Right ventricle myocardium inferior (tissue), 1 donor: ENCODE measurements around the gene WTAP. TPM values are rescaled to one million over a fixed set of nuclear protein-coding genes. Genes with fewer than 3 reads are reported as not detected.
"Not testable (repeated sequence)": the region's sequence is repeated elsewhere in the genome, so short reads cannot be mapped to it uniquely, and the experiment has no call there.

ENCODE experiments used
- ATAC-seq: fragments of 200-7000 bp; cut with Tn5 transposase; one replicate; pipeline ENCODE4 v1.9.1; 2020; ENCODE audit warnings: mild to moderate bottlenecking, moderate library complexity
- DNase-seq: peaks from one replicate; pipeline ENCODE4 v3.0.0; 2021; ENCODE audit errors: missing footprints
- intact Hi-C: fragments of 100-400 bp; cut with DNase I; formaldehyde crosslinking; loops from one replicate; pipeline ENCODE4 v1.11.0; 2022
- total RNA-seq: library from RNA; stranded (reverse); fragmentation: NEBNext Ultra II Directional; extraction: Animal tissue kit (Norgen Biotek cat#: 25700); gene quantifications from one replicate; pipeline ENCODE4 v1.2.1, GENCODE V29; 2021
- donor health status: DM: no; HTN: yes; CAD: no; lungs with severe emphysema.

The WTAP gene
- total RNA-seq, 1 donor from 2014 or later = 45.9 TPM

DNA sequence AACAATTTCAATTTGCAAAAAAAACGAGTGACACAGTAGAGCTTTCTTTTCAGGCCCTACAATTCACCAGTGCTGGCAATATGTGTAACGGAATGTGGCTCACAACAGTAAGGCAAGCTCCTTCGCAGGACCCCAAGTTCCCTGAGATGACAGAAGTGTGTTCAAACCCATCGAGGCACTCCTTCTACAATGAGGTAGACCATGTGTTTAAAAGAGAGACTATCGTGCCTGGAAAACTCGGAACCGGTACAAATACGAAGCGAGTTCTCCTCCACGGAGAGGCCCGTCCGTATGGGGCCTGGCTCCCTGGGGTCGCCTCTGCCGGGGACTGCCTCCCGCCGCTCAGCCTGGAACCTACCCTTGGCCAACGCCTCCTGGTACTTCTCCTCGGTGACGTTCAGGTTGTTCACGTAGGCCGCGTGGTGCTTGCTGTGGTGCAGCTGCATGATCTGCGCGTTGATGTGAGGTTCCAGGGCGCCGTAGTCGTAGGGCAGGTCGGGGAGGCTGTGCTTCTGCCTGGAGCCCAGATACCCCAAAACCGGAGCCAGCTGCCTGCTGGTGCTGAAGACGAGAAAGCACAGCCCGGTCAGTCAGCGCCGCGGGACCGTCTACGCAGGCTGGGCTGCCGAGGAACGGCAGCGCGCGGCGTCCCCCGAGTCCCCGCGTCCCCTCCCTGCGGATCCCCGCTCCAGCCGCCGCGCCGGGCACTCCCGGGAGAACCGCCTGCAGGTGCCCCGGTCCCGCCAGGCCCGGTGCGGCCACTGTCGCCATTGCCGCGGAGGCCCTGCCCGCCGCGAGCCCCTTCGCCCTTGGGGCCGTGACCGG lies 34.8 kb upstream of the WTAP start:
- DNase-seq (peak; percentile 83), ATAC-seq (peak; percentile 23)
- intact Hi-C loops = loop anchor here (1.0 to 10.0 kb wide), 5 partner anchors 24 to 252 kb away; partner anchors contain the start of genes ACAT2 and WTAP

GRCh38 chr6:159693128-159693893 lies 34.0 kb upstream of the WTAP start, which contains the start of gene SOD2:
Gene SOD2 (minus strand): TSS chr6:159693241. CDS start chr6:159693167, 74 bp downstream.
- intact Hi-C loops = loop anchor here (1.0 to 10.0 kb wide), 5 partner anchors 23 to 251 kb away; partner anchors contain the start of genes ACAT2 and WTAP
- ATAC-seq (peak; percentile 88), DNase-seq (peak; percentile 94)

DNA sequence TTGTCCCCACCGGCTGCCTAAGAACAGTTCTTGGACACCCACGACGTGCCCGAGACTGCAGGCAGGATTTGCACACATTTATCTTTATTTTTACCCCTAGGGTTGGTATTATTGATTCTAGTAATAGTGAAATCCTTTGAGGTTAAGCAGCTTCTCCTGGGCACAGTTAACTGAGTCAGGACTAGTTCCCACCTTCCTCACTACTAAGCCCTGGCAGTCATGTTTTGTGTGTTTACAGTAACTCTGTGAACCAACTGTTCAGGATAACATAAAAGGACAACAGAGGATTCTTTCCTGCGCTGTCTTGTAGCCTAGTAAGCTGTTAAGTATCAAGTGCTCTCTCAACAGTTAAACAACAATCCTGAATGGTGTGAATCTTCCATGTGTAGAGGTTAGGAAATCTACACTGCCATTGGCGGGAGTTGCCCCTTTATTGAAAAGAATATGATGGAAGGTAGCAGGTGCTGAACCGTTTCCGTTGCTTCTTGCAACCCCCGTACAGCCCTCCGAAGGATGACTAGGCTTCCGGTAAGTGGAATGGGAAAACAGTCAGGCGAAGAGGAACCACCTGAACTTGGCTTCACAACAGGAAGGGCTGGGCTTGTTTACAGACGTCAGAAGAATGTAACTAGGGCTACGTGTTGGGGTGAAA lies 33.3 kb upstream of the WTAP start:
- DNase-seq = no peak
- ATAC-seq = peak; percentile 5
- intact Hi-C loops = loop anchor here (1.0 to 10.0 kb wide), 6 partner anchors 23 to 251 kb away; partner anchors contain the start of genes ACAT2, MRPL18 and WTAP

DNA sequence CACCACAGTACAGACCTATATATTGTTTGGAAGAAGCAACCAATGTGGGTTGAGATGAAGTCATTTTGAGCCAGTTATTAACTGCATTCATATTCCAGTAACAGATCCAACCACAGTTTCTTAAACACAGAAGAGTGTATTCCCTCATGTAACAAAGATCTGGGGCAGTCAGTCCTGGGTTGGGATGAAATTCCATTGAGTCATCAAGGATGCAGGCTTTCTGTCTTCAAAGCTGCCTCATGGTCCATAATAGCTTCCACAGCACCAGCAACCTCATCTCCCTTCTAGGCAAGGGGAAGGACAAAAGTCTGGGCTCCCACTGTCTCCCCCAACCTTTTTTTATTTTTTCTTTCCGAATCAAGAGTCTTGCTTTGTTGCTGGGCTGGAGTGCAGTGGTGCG lies 31.3 kb upstream of the WTAP start:
- ATAC-seq (no peak), DNase-seq (no peak)
- intact Hi-C loops = loop anchor here (10.0 kb wide), 1 partner anchor 249 kb away; no protein-coding TSS in a partner anchor

DNA sequence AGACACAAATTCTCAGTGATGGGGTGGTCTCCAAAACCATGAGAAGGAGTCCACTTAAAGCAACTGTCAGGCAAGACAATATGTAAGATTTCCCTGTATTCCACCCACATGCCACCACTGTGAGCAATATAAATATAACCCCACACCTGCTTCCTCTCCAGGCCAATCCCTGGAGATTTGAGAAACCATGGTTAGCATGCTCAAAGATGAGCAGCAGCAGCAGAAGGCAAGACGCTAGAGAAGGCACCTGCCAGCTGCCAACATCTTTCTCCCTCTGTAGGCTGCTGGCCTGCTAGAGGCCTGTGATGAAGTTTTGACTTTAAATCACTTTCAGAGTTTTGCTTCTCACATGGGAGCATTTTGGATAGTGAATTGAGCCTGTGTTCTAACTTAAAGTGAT lies 26.3 kb upstream of the WTAP start:
- no peak for DNase-seq
- intact Hi-C loops = no loop called here
- peak; percentile 18 for ATAC-seq

- DNase-seq (no peak), ATAC-seq (peak; percentile 77)
- intact Hi-C loops = no loop called here
Observed at GRCh38 chr6:159701413-159701999, 25.8 kb upstream of the WTAP start.

GRCh38 chr6:159710603-159711002 lies 16.7 kb upstream of the WTAP start:
- DNase-seq, intact Hi-C loops, ATAC-seq: not testable (repeated sequence)

- ATAC-seq, intact Hi-C loops, DNase-seq: not testable (repeated sequence)
Observed at GRCh38 chr6:159712389-159712788, 14.9 kb upstream of the WTAP start.

DNA sequence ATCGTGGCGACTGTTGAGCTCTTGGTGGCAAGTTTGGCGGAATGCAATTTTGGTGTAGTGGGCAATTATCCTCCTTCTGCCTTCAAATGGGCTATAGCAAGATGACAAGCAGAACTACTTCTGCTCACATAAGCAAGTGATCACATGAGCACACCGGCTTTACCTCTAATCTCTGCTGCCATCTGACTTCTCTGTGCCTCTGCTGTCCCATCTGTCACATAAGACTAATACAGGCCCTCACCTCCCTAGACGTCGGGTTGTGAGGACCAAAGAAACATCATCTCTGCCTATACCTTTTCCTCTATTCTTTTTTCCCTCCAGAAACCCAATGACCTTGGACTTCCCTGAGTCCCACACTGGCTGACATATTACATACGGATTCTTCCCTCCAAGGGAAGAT lies 13.3 kb upstream of the WTAP start:
- DNase-seq = no peak
- ATAC-seq = no peak
- intact Hi-C loops = no loop called here

GRCh38 chr6:159714404-159714803 lies 12.9 kb upstream of the WTAP start:
- no peak for ATAC-seq
- intact Hi-C loops = no loop called here
- DNase-seq = no peak

DNA sequence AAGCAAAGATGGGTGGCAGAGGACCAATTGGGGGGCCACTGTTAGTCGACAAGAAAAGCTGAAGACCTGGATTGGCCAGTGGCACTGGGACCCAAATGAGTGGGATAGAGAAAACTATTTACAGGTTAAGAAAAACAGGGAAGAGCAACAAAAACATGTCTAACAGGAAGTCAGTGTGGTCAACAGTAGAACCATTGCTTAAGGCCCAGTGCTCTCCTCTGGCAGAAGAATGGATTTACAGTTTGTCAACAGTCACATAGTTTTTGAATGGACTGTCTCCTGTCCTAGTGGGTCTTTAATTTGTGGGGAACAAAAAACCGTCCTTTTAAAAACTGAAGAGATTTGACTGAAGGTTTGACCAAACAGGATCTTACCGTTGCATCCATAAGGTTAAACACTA lies 12.1 kb upstream of the WTAP start:
- intact Hi-C loops = no loop called here
- DNase-seq (no peak), ATAC-seq (no peak)

- ATAC-seq (no peak), DNase-seq (no peak)
- intact Hi-C loops = loop anchor here (2.0 kb wide), 1 partner anchor 23 kb away; the partner anchor contains the start of gene SOD2
Observed at GRCh38 chr6:159715605-159716004, 11.7 kb upstream of the WTAP start.

DNA sequence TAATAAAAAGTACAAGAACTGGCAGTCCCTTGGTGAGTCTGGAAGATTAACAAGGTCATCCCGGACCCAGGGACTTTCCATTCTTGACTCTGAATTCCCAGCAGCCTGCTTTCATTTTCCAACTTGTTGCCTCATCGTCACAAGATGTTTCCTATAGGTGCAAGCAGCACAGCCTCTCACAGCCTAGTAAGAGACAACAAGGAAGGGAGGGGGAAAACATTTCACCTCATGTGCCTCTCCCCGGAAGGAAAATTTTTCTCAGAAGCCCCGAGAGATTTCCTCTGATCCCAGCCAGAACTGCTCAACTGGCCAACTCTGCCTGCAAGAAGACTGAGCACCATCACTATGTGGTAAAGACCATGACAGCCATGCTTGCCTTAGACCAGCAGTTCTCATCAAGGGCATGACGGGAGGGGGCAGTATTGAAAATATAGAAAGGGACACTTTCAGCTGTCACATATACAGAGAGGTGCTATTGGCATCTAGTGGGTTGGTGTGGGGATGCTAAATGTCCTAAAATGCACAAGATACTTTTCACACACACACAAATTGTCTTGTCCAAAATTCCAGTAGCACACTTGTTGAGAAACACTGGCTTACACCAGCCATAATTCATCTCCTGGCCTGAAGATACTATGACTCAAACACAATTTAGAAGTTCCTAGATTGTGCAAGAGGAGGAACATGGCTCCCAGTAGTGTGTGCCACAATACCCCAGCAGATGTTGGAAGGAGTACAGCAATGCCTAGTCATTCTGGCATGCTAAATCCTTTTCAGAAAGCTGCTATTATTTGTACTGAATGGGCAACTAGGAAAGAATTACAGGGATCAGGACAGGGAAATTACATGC lies 10.8 kb upstream of the WTAP start:
- ATAC-seq (peak; percentile 93), DNase-seq (no peak)
- intact Hi-C loops = loop anchor here (2.0 kb wide), 1 partner anchor 24 kb away; the partner anchor contains the start of gene SOD2

DNA sequence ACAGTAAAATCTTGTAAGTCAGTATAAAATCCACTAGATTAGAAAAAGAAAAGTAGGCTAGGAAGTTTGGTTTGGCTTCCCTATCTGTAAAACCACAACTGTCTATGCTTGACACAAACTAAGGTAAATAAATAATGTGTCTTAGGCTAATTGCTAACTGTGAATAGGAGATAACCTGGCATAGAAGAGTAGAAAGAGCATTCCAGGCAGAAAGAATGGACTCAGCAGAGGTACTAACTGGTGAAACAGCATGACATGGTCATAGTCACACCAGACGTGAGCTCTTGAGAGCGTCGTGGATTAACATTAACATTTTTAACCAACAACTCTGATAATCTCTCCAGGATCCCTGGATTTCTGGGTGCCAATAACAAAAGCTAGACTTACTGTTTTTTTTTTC lies 8.7 kb upstream of the WTAP start:
- intact Hi-C loops = no loop called here
- DNase-seq (no peak), ATAC-seq (no peak)

- DNase-seq (no peak), ATAC-seq (no peak)
- intact Hi-C loops = no loop called here
Observed at GRCh38 chr6:159719287-159719686, 8.0 kb upstream of the WTAP start.

DNA sequence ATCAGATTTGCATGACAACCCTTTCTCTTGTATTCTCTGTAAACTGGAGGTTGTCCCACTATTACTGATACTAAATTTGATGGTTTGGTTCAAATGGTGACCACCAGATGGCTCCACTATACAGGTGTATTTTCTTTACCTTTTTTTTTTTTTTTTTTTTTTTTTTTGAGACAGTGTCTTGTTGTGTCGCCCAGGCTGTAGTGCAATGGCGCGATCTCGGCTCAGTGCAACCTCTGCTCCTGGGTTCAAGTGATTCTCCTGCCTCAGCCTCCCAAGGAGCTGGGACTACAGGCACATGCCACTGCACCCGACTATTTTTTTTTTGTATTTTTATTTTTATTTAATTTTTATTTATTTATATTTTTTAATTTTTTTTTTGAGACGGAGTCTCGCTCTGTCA lies 6.6 kb upstream of the WTAP start:
- DNase-seq (no peak), ATAC-seq (no peak)
- intact Hi-C loops = no loop called here

- intact Hi-C loops, ATAC-seq, DNase-seq: not testable (repeated sequence)
Observed at GRCh38 chr6:159721981-159722380, 5.3 kb upstream of the WTAP start.

- ATAC-seq = no peak
- DNase-seq = no peak
- intact Hi-C loops = no loop called here
Observed at GRCh38 chr6:159722655-159723054, 4.7 kb upstream of the WTAP start.
